ENCODE measurements around the gene RBM5. TPM values are rescaled to one million over a fixed set of nuclear protein-coding genes. Genes with fewer than 3 reads are reported as not detected.
"Not testable (repeated sequence)": the region's sequence is repeated elsewhere in the genome, so short reads cannot be mapped to it uniquely, and the experiment has no call there.

The RBM5 gene
- polyA plus RNA-seq, 2 of the 4 experiments (the other 2 are of a cell fraction), result 78.9 to 123 TPM

GRCh38 chr3:50078091-50078490 is 10.6 kb upstream of the RBM5 start:
- ChIA-PET POLR2A (no interaction called here), CTCF (no interaction called here)
- FAIRE-seq (no peak), DNase-seq (ENCODE audit: low read depth in 1 of 2, low spot score in 1 of 2) (no peak), ATAC-seq (no peak)
- Histone ChIP-seq H3K4me3 (no peak overlapping the region), H3K27ac (no peak overlapping the region), H3K9me3 (no peaks in the 10 kb centered on the region), H3K4me2 (no peak overlapping the region), H3K4me1 (no peaks in the 10 kb centered on the region)
- WGBS (ENCODE audit: missing lambda C conversion rate), result 100% methylated on average over 1 of the region's 1 CpG
- no peak for TF ChIP-seq USF2 (IDR thresholded peaks at IDR 0.05)
- TF ChIP-seq SMC3 (IDR thresholded peaks at IDR 0.05), result no peak
- TF ChIP-seq, protein P1, sequence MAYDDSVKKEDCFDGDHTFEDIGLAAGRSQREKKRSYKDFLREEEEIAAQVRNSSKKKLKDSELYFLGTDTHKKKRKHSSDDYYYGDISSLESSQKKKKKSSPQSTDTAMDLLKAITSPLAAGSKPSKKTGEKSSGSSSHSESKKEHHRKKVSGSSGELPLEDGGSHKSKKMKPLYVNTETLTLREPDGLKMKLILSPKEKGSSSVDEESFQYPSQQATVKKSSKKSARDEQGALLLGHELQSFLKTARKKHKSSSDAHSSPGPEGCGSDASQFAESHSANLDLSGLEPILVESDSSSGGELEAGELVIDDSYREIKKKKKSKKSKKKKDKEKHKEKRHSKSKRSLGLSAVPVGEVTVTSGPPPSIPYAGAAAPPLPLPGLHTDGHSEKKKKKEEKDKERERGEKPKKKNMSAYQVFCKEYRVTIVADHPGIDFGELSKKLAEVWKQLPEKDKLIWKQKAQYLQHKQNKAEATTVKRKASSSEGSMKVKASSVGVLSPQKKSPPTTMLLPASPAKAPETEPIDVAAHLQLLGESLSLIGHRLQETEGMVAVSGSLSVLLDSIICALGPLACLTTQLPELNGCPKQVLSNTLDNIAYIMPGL (CRISPR knock-in tag; IDR thresholded peaks at IDR 0.05; ENCODE audit: borderline replicate concordance), result no peak
- TF ChIP-seq JUNB (IDR thresholded peaks at IDR 0.05), result no peak
- TF ChIP-seq, protein P2, sequence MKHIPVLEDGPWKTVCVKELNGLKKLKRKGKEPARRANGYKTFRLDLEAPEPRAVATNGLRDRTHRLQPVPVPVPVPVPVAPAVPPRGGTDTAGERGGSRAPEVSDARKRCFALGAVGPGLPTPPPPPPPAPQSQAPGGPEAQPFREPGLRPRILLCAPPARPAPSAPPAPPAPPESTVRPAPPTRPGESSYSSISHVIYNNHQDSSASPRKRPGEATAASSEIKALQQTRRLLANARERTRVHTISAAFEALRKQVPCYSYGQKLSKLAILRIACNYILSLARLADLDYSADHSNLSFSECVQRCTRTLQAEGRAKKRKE (CRISPR knock-in tag; IDR thresholded peaks at IDR 0.05; ENCODE audit: low read depth), result no peak
- TF ChIP-seq BHLHE40 (IDR thresholded peaks at IDR 0.05; ENCODE audit: low read depth, low read length), result no peak
- TF ChIP-seq ZC3H11A (IDR thresholded peaks at IDR 0.05), result no peak
- no peak for TF ChIP-seq KDM5A (IDR thresholded peaks at IDR 0.05)
- TF ChIP-seq MAZ (IDR thresholded peaks at IDR 0.05; ENCODE audit: borderline replicate concordance, low read depth, low read length), result no peak
- TF ChIP-seq ZNF302 (CRISPR knock-in tag; IDR thresholded peaks at IDR 0.05), result no peak
- no peak for TF ChIP-seq CTCF (IDR thresholded peaks at IDR 0.05)
- TF ChIP-seq FOXS1 (CRISPR knock-in tag; IDR thresholded peaks at IDR 0.05), result no peak
- TF ChIP-seq POLR2AphosphoS2 (conservative IDR thresholded peaks at IDR 0.05; ENCODE audit: low read length), result no peak
- TF ChIP-seq MAFK (IDR thresholded peaks at IDR 0.05; ENCODE audit: partially characterized antibody), result no peak
- TF ChIP-seq CHD2 (IDR thresholded peaks at IDR 0.05; ENCODE audit: low read length, partially characterized antibody), result no peak
- TF ChIP-seq KDM1A (IDR thresholded peaks at IDR 0.05; ENCODE audit: low read depth), result no peak
- TF ChIP-seq RARB (CRISPR knock-in tag; IDR thresholded peaks at IDR 0.05), result no peak
- TF ChIP-seq CEBPB (IDR thresholded peaks at IDR 0.05), result no peak

DNA sequence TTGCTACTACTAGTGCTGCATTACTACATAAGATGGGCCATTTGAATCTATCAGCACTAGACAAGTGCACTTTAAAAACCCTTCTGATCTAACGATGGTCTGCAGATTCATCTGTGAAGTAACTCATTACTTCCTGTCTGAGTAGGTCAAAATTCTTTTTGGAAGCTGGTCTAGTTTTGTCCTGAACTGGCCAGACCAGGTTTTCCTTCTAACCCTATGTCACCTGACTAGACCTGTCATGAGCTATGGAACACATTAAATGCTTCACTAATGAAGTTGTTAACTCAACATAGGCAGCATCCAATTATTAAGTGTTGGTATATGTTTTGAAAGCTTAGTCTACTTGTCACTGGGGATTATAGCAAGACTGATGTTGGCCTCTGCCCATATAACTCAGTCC is 10.1 kb upstream of the RBM5 start:
- TF ChIP-seq ZC3H11A (IDR thresholded peaks at IDR 0.05) (no peak), FOSB (CRISPR knock-in tag; IDR thresholded peaks at IDR 0.05) (no peak), HOXA7 (CRISPR knock-in tag; IDR thresholded peaks at IDR 0.05) (no peak), RARB (CRISPR knock-in tag; IDR thresholded peaks at IDR 0.05) (no peak), MYC (IDR thresholded peaks at IDR 0.05; ENCODE audit: borderline replicate concordance, low read length) (no peak), SREBF2 (IDR thresholded peaks at IDR 0.05) (no peak)
- TF ChIP-seq, protein P3, sequence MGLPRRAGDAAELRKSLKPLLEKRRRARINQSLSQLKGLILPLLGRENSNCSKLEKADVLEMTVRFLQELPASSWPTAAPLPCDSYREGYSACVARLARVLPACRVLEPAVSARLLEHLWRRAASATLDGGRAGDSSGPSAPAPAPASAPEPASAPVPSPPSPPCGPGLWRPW (IDR thresholded peaks at IDR 0.05), result no peak
- Histone ChIP-seq H3K4me3 (no peak overlapping the region), H3K9me3 (no peaks in the 10 kb centered on the region), H3K4me1 (no peaks in the 10 kb centered on the region), H3K4me2 (no peak overlapping the region), H3K27ac (no peak overlapping the region)
- DNase-seq (ENCODE audit: low read depth in 1 of 2, low spot score in 1 of 2) (no peak), ATAC-seq (no peak), FAIRE-seq (no peak)
- CTCF ChIA-PET, result interaction anchor here (1.0 kb wide), 1 partner anchor 12 kb away, joined by 3 read pairs; no protein-coding TSS in a partner anchor
- POLR2A ChIA-PET, result no interaction called here
- WGBS (ENCODE audit: missing lambda C conversion rate), result 80% methylated on average over 1 of the region's 1 CpG

GRCh38 chr3:50084951-50085350 is 3.8 kb upstream of the RBM5 start:
- POLR2A ChIA-PET; H3K9me3 ChIP-seq; H3K4me2 ChIP-seq; CTCF ChIA-PET; FAIRE-seq; H3K4me1 ChIP-seq; DNase-seq (ENCODE audit: low read depth in 1 of 2, low spot score in 1 of 2); H3K4me3 ChIP-seq; ATAC-seq; H3K27ac ChIP-seq: not testable (repeated sequence)
- WGBS (ENCODE audit: missing lambda C conversion rate), result no CpG with 5 or more reads among the region's 33 CpGs
